HG02763 (cell line): ENCODE results near the gene EGFR.

ENCODE experiments used
- ATAC-seq: cut with Tn5 transposase; IDR thresholded peaks from one replicate; pipeline ENCODE4 v1.9.1; 2021; ENCODE audit warnings: mild to moderate bottlenecking, moderate library complexity; ENCODE audit not compliant: unreplicated experiment

The EGFR gene

GRCh38 chr7:55099821-55100543 lies 81.2 kb downstream of the EGFR start:
- no peak for ATAC-seq

GRCh38 chr7:55100544-55101327 lies 81.9 kb downstream of the EGFR start:
- no peak for ATAC-seq

- ATAC-seq, result no peak
These were observed 82.5 kb downstream of the EGFR start for GRCh38 chr7:55101359-55101758.

GRCh38 chr7:55104123-55104522 lies 85.3 kb downstream of the EGFR start:
- ATAC-seq, result no peak

GRCh38 chr7:55104712-55105433 lies 86.1 kb downstream of the EGFR start:
- ATAC-seq, result no peak

- ATAC-seq, result no peak
These were observed 87.1 kb downstream of the EGFR start for GRCh38 chr7:55105952-55106351.

- no peak for ATAC-seq
These were observed 89.1 kb downstream of the EGFR start for GRCh38 chr7:55107946-55108345.

- ATAC-seq, result no peak
These were observed 89.6 kb downstream of the EGFR start for GRCh38 chr7:55108401-55108800.

- ATAC-seq, result no peak
These were observed 90.0 kb downstream of the EGFR start for GRCh38 chr7:55108818-55109217.

GRCh38 chr7:55109404-55110167 lies 90.8 kb downstream of the EGFR start:
- no peak for ATAC-seq

GRCh38 chr7:55110282-55110992 lies 91.6 kb downstream of the EGFR start:
- no peak for ATAC-seq

GRCh38 chr7:55110993-55111361 lies 92.2 kb downstream of the EGFR start:
- ATAC-seq, result no peak

GRCh38 chr7:55112056-55112455 lies 93.2 kb downstream of the EGFR start:
- no peak for ATAC-seq

GRCh38 chr7:55113760-55114540 lies 95.1 kb downstream of the EGFR start:
- no peak for ATAC-seq

- ATAC-seq, result no peak
These were observed 98.5 kb downstream of the EGFR start for GRCh38 chr7:55117286-55117685.

- no peak for ATAC-seq
These were observed 99.6 kb downstream of the EGFR start for GRCh38 chr7:55118426-55118825.

GRCh38 chr7:55119571-55119970 lies 100.8 kb downstream of the EGFR start:
- no peak for ATAC-seq

- no peak for ATAC-seq
These were observed 101.3 kb downstream of the EGFR start for GRCh38 chr7:55120074-55120473.

GRCh38 chr7:55120501-55121198 lies 101.8 kb downstream of the EGFR start:
- ATAC-seq, result no peak
